Gastrocnemius medialis (tissue), 4 donors: ENCODE measurements around the gene CALML4. TPM values are rescaled to one million over a fixed set of nuclear protein-coding genes. Genes with fewer than 3 reads are reported as not detected.
"Not testable (repeated sequence)": the region's sequence is repeated elsewhere in the genome, so short reads cannot be mapped to it uniquely, and the experiment has no call there.

Source experiments
- ATAC-seq, 2 donors: fragments of 150-250 bp; one replicate each; pipeline ENCODE4 v1.9.1; 2016
- DNase-seq, 2 donors: peaks; one replicate each; pipeline ENCODE4 v3.0.0-alpha.2; 2019
- H3K27ac ChIP-seq, 4 donors: fragments of 200-600 bp; sonication (generic); 1 replicate in 1 of 4; 2 replicates in 3 of 4; pipeline ENCODE4 v1.5.1; 2016 to 2018; ENCODE audit warnings: mild to moderate bottlenecking in 2 of 4, moderate library complexity in 1 of 4
- H3K27me3 ChIP-seq, 3 donors: fragments of 200-600 bp; sonication (generic) in 2 of 3; 1 replicate in 1 of 3; 2 replicates in 2 of 3; pipeline versions ENCODE4 v1.5.1 to v1.6.0; 2016 to 2019; ENCODE audit warnings: mild to moderate bottlenecking in 1 of 3, moderate library complexity in 1 of 3
- H3K36me3 ChIP-seq, 2 donors: fragments of 200-600 bp; sonication (generic) in 1 of 2; one replicate each; pipeline ENCODE4 v1.5.1; 2017 to 2018
- H3K4me1 ChIP-seq, 2 donors: fragments of 200-600 bp; sonication (generic) in 1 of 2; one replicate each; pipeline ENCODE4 v1.5.1; 2016 to 2017; ENCODE audit warnings: mild to moderate bottlenecking in 2 of 2
- H3K4me3 ChIP-seq, 4 donors: fragments of 200-600 bp; sonication (generic) in 3 of 4; 1 replicate in 1 of 4; 2 replicates in 3 of 4; pipeline ENCODE4 v1.5.1; 2016 to 2019; ENCODE audit warnings: mild to moderate bottlenecking in 2 of 4
- H3K9me3 ChIP-seq, 3 donors: fragments of 200-600 bp; sonication (generic) in 2 of 3; 1 replicate in 1 of 3; 2 replicates in 2 of 3; pipeline ENCODE4 v1.5.1; 2016 to 2019
- CTCF ChIP-seq, 5 experiments: fragments of 450-650 bp in 3 of 5; fragments of 200-600 bp in 2 of 5; sonication (generic) in 2 of 5; IDR thresholded peaks in 4 of 5; conservative IDR thresholded peaks in 1 of 5; 1 replicate in 4 of 5; 2 replicates in 1 of 5; pipeline ENCODE4 v1.5.1; 2016 to 2019; ENCODE audit warnings: antibody characterized with exemption in 5 of 5, mild to moderate bottlenecking in 3 of 5, moderate library complexity in 3 of 5
- POLR2A ChIP-seq, 2 donors: fragments of 450-650 bp; IDR thresholded peaks; one replicate each; pipeline ENCODE4 v1.6.1; 2017; ENCODE audit warnings: antibody characterized with exemption in 2 of 2, mild to moderate bottlenecking in 2 of 2, moderate library complexity in 2 of 2
- in situ Hi-C, 4 donors: fragments of 200-750 bp; cut with MboI; loops; one replicate each; pipeline versions ENCODE4 v1.15.0 to v1.8.0; 2017; ENCODE audit warnings: low sequenced_read_pairs in 4 of 4
- intact Hi-C: fragments of 100-400 bp; cut with DNase I; formaldehyde crosslinking; loops from one replicate; pipeline ENCODE4 v1.15.1; 2023; ENCODE audit warnings: low total_unique reads
- total RNA-seq, 4 donors: library from RNA; depleted of rRNA; stranded (reverse); fragments of >200 nt; gene quantifications; one replicate each; pipeline versions ENCODE4 v1.1.0 to v1.2.3, GENCODE V29; 2016

Gene CALML4
- total RNA-seq, 4 donors from 2014 or later: 0.66 to 2.4 (median 1.5) TPM

- no peaks in the 10 kb centered on the region for H3K27me3 ChIP-seq
- in situ Hi-C loops: no loop called here
- peak; percentile 70 to 74 for DNase-seq
- peak within 1 kb of the TSS; percentile 65 to 95 (median 80) for H3K4me3 ChIP-seq
- intact Hi-C loops: loop anchor here (5.0 kb wide), 1 partner anchor 42 kb away; no protein-coding TSS in a partner anchor
- H3K9me3 ChIP-seq: no peaks in the 10 kb centered on the region
- peaks cover 4 to 12% of the 10 kb centered on the region in 2 donors for H3K4me1 ChIP-seq
- no peaks in the 10 kb centered on the region for H3K36me3 ChIP-seq
- peak in 1 of 5 experiments; percentile 37 for TF ChIP-seq CTCF (IDR thresholded peaks at IDR 0.05 in 4 of 5, conservative IDR thresholded peaks at IDR 0.05 in 1 of 5)
- TF ChIP-seq POLR2A (IDR thresholded peaks at IDR 0.05): peak; percentile 68 to 79
- H3K27ac ChIP-seq: peak within 1 kb of the TSS; percentile 83 to 94 (median 88)
- peak; percentile 90 to 93 for ATAC-seq
These were observed 24.4 kb upstream of the CALML4 start, which contains the start of gene CLN6 for GRCh38 chr15:68229386-68230156. CLN6 (minus strand) TSS chr15:68229728; CDS start chr15:68229584, 144 bp downstream.

- in situ Hi-C loops: no loop called here
- TF ChIP-seq POLR2A (IDR thresholded peaks at IDR 0.05): no peak
- TF ChIP-seq CTCF (IDR thresholded peaks at IDR 0.05 in 4 of 5, conservative IDR thresholded peaks at IDR 0.05 in 1 of 5): no peak
- H3K27ac ChIP-seq: peak overlapping the region; percentile 83 to 94 (median 88)
- no peaks in the 10 kb centered on the region for H3K9me3 ChIP-seq
- H3K27me3 ChIP-seq: no peaks in the 10 kb centered on the region
- peak; percentile 1 for ATAC-seq
- H3K4me1 ChIP-seq: peaks cover 4 to 12% of the 10 kb centered on the region in 2 donors
- peak overlapping the region; percentile 65 to 95 (median 80) for H3K4me3 ChIP-seq
- intact Hi-C loops: loop anchor here (5.0 kb wide), 1 partner anchor 42 kb away; no protein-coding TSS in a partner anchor
- no peak for DNase-seq
- no peaks in the 10 kb centered on the region for H3K36me3 ChIP-seq
These were observed 23.8 kb upstream of the CALML4 start for GRCh38 chr15:68228971-68229385.

GRCh38 chr15:68228143-68228970 lies 23.2 kb upstream of the CALML4 start:
- Histone ChIP-seq H3K36me3 (no peaks in the 10 kb centered on the region), H3K27ac (peak overlapping the region; percentile 83 to 94 (median 88)), H3K9me3 (no peaks in the 10 kb centered on the region), H3K4me3 (peak overlapping the region; percentile 65 to 95 (median 80)), H3K4me1 (peaks cover 4 to 12% of the 10 kb centered on the region in 2 donors), H3K27me3 (no peaks in the 10 kb centered on the region)
- intact Hi-C loops: loop anchor here (5.0 kb wide), 1 partner anchor 41 kb away; no protein-coding TSS in a partner anchor
- TF ChIP-seq POLR2A (IDR thresholded peaks at IDR 0.05) (no peak), CTCF (IDR thresholded peaks at IDR 0.05 in 4 of 5, conservative IDR thresholded peaks at IDR 0.05 in 1 of 5) (no peak)
- ATAC-seq (no peak), DNase-seq (no peak)
- in situ Hi-C loops: no loop called here

GRCh38 chr15:68227643-68228142 lies 22.6 kb upstream of the CALML4 start:
- no peak for ATAC-seq
- peak overlapping the region in 1 of 4 donors; percentile 88 for H3K27ac ChIP-seq
- intact Hi-C loops: loop anchor here (5.0 kb wide), 1 partner anchor 40 kb away; no protein-coding TSS in a partner anchor

GRCh38 chr15:68225442-68225841 lies 20.3 kb upstream of the CALML4 start:
- intact Hi-C loops: loop anchor here (5.0 kb wide), 1 partner anchor 38 kb away; no protein-coding TSS in a partner anchor

More at GRCh38 chr15:68227643-68228142, 22.6 kb upstream of the CALML4 start:
- no peak overlapping the region for H3K4me3 ChIP-seq
- no peaks in the 10 kb centered on the region for H3K27me3 ChIP-seq
- DNase-seq: no peak
- in situ Hi-C loops: no loop called here
- TF ChIP-seq POLR2A (IDR thresholded peaks at IDR 0.05): no peak
- TF ChIP-seq CTCF (IDR thresholded peaks at IDR 0.05 in 4 of 5, conservative IDR thresholded peaks at IDR 0.05 in 1 of 5): no peak
- no peaks in the 10 kb centered on the region for H3K36me3 ChIP-seq
- no peaks in the 10 kb centered on the region for H3K9me3 ChIP-seq
- H3K4me1 ChIP-seq: peaks cover 4 to 12% of the 10 kb centered on the region in 2 donors

More at GRCh38 chr15:68225442-68225841, 20.3 kb upstream of the CALML4 start:
- H3K27me3 ChIP-seq, H3K36me3 ChIP-seq, H3K4me3 ChIP-seq, DNase-seq, H3K27ac ChIP-seq, in situ Hi-C loops, H3K9me3 ChIP-seq, ATAC-seq: not testable (repeated sequence)
- peaks cover 4 to 12% of the 10 kb centered on the region in 2 donors for H3K4me1 ChIP-seq
